GM19099 (cell line): ENCODE results near the gene VPS4A.

Experiments
- POLR2A ChIP-seq: IDR thresholded peaks from 3 replicates; pipeline ENCODE4 v1.6.1; 2011; ENCODE audit warnings: low read depth; ENCODE audit not compliant: insufficient read length; ENCODE audit errors: extremely low read depth

The VPS4A gene

DNA sequence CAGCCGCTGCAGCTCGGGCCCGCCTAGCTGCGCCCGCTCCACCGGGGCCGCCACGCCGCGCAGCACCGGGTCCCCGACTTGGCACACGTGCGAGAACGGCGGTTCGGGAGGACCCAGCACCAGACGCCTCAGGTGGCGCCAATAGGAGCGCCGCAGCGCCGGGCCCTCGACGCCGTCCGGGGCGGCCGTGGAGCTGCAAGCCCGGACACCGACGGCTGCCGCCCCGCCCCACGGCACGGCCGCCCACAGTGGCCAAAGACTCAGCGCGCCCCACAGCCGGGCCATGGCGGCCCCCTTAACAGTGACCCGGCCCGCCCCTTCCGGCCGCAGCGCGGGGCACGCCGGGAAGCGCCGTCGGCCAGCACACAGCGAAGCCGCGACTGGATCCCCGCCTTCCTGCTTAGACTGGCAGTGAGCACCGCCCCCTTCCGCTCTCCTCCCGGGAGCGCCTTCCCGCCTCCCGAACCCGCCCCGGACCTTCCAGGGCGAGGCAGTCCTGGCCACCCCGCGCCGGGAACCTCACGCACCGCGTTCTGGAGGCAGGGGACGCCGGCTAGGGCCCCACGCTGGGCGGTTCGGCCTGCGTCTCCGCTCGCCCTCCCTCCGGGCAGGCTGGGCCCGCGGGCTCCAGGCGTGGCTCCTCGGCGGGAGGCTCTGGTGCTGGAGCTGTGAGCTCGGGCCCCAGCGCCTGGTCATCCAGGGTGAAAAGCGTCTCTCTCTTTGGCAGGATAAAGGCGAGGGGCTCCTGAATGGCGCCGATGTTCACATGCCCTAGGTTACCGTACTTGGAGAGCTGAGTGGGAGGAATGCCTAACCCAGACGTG is 19.3 kb downstream of the VPS4A start, which contains the start of gene PDF:
Gene PDF (minus strand): TSS at position 303 of the 824 bp plus-strand sequence. CDS start 18 bp downstream, at position 285.
- peak; percentile 85 for TF ChIP-seq POLR2A

DNA sequence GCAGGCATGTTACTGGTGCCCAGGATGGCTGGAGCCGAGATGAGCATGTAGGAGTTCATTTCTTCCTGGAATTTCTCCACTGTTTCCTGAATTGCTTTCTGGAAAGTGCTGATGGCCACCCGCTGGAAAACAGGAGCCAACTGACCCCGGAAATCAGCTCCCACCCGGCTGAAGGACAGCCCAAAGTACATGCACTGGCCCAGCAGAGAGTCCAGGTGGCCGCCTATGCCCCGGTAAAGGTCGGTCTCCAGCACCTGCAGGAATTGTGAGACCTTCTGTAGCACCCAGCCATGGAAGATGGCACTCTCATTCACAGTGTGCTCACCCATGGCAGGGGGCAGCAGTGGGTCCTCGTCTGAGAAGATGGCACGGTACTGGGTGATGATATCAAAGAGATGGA is 23.5 kb downstream of the VPS4A start:
- no peak for TF ChIP-seq POLR2A

DNA sequence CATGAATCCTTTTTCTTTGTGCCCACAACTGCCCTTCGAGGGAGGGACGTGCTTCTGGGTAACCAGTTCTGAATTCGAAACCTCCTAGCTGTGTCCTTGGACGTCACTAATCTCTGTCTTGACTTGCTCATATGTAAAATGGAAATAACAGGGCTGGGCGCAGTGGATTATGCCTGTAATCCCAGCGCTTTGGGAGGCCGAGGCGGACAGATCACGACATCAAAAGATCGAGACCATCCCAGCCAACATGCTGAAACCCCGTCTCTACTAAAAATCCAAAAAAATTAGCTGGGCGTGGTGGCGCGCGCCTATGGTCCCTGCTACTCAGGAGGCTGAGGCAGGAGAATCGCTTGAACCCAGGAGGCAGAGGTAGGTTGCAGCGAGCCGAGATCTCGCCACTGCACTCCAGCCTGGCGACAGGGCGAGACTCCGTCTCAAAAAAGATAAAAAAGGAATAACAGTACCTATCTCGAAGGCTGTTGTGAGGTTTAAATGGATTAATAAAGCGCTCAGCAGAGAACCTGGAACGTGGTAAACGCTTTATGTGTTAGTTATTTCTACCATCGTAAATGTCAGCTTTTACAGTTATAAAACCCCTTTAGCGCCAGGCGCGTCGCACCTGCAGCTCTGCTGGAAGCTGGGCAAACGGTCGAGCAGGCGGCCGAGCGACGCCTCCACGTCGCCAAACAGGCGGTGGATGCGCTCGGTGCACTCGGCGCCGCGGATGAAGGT is 27.6 kb downstream of the VPS4A start:
- no peak for TF ChIP-seq POLR2A

DNA sequence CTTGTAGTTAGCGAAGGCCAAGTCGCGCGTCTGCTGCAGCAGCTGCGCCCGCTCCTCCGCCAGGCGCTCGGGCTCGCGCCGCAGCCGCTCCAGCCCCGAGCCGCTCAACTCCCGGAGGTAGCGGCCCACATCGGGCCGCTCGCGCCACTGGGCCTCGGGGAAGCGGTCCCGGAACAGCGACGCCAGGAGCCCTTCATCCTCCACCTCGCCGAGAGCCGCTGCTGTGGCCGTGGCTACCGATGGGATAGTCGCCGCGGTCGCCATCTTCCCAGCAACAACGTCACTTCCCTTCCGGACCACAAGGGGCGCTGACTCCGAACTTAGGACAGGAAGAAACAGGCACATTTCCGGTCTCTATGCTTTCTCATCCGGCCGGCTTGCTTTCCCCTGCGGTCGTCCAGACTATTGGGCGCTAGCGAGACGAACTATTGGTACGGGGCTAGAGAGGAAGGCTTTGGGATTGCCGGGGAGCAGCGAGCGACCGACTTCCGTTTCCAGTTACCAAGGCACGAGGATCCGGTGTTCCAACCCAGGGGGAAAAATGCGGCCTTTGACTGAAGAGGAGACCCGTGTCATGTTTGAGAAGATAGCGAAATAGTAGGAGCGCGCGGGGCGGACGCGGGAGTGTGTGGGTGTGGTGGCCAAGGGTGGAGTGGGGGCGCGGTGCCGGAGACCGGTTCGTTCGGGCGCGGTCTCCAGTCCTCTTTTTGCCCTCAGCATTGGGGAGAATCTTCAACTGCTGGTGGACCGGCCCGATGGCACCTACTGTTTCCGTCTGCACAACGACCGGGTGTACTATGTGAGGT is 28.3 kb downstream of the VPS4A start, which contains the start of the genes COG8 and NIP7:
Gene COG8 (minus strand): TSS at position 276 of the 806 bp plus-strand sequence. CDS start 12 bp downstream, at position 264.
Gene NIP7 (plus strand): TSS at position 484 of the 806 bp plus-strand sequence. CDS start 58 bp downstream, at position 542.
- peak; percentile 92 for TF ChIP-seq POLR2A

DNA sequence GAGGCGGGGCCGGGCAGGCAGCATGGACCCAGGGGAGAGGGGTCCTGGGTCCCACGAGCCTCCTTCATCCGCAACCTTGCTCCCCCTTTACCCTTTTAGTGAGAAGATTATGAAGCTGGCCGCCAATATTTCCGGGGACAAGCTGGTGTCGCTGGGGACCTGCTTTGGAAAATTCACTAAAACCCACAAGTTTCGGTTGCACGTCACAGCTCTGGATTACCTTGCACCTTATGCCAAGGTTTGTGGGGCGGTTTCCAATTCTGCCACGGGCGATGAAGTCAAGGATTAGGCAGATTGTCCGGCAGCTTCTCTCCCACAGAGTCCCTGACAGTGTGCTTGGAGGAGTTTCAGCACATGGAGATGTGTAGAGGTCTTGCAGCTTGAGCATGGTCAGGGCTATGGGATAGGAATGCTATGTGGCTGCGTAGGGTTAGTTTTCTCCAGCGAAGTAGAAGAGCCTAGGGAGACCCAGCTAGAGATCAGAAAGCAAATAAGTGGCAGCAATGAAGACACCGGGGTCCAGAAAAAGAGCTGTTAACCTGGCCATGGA is 29.0 kb downstream of the VPS4A start:
- TF ChIP-seq POLR2A = no peak

DNA sequence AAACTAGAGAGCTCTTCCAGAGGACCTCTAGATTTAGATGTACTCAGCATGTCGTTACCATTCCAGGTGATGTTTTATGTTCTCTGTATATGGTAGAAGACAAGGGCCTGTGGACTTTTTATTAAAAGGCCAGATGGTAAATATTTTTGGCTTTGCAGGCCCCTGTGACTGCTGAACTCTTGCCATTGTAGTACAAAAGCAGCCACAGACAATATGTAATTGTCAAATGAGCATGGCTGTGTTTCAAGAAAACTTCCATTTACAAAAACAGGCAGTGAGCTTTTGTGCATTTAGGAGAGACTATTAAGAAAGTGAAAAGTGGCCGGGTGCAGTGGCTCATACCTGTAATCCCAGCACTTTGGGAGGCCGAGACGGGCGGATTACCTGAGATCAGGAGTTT is 33.0 kb downstream of the VPS4A start:
- no peak for TF ChIP-seq POLR2A

DNA sequence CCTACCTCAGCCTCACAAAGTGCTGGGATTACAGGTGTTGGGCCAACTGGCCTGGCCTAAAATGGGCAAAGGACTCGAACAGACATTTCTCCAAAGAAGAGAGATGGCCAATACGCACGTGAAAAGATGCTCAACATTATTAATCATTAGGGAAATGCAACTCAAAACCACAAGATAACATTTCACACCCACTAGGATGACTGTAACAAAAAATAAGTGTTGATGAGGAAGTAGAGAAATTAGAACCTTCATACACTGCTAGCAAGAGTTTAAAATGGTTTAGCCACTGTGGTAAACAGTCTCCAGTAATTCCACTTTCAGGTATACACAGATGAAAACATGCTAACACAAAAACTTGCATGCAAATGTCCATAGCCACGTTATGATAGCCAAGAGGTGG is 34.8 kb downstream of the VPS4A start:
- no peak for TF ChIP-seq POLR2A

DNA sequence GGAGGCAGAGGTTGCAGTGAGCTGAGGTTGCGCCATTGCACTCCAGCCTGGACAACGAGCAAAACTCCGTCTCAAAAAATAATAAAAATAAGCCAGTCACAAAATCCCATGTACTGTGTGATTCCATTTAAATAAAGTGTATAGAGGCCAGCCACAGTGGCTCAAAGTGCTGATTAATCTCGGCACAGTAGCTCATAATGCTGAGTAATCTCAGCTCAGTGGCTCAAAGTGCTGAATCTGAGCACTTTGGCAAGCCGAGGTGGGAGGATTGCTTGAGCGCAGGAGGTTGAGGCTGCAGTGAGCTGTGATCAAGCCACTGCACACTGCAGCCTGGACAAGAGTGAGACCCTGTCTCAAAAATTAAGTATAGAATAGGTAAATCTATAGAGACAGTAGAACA is 35.5 kb downstream of the VPS4A start:
- TF ChIP-seq POLR2A = no peak

DNA sequence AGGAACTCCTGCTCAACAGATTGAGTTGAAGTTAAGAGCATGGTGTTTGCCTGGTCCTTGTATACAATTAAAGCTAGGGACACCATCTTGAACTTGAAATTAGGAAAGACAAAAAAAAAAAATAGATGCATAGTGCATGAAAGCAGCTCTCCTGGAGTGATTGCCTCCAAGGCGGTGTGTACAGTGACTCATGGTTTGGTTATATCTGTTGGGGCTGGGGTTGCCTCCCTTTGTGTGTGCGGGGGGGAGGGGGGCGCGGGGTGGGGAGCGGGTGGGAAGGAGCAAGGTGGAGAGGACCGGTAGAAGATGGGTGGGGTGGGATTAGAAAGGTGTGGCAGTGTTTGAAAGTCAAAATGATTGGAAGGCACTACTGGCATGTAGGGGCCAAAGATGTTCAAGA is 37.1 kb downstream of the VPS4A start:
- no peak for TF ChIP-seq POLR2A

DNA sequence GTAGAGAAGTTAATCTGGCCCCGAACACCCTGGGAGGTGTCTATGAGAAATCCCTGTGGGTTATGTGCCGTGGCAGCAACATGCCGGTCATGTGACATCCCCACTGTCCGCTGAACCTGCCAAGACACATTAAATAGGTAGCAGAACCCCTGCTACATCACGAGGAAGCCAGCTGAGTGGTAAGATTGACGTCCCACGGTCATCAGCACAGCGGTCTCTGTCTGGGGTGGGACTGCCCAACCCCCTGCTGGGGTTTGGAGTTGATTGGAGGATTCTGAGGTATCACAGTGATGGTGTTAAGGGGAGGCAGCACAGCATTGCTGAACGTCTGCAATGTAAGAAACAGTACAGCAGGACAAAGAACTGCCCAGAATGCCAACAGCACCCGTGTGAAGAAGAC is 38.4 kb downstream of the VPS4A start:
- TF ChIP-seq POLR2A = no peak

DNA sequence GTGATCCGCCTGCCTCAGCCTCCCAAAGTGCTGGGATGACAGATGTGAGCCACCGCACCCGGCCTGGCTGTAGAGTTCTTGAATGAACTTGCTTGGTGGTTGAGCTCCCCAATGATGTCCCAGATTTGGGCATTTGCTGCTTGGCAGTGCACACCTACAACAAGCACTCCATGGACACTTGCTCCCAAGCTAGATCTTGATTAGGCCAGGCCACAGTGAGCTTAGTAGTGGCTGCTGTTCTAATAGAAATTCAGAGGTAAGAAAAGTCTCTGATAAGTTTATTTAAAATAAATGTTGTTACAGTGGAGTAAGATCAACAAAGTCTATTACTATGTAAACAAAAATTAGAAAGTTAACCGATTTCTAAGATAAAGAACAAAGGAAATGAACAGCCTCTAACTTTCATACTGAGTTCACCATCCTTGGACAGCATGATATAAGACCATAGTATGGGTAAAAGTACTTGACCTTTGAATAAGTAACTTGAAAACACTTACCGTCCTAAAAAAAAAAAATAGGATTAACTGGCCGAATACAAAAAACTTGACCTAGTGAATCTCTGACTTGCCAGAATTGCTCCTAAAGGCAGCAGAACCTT is 39.5 kb downstream of the VPS4A start:
- TF ChIP-seq POLR2A = no peak

DNA sequence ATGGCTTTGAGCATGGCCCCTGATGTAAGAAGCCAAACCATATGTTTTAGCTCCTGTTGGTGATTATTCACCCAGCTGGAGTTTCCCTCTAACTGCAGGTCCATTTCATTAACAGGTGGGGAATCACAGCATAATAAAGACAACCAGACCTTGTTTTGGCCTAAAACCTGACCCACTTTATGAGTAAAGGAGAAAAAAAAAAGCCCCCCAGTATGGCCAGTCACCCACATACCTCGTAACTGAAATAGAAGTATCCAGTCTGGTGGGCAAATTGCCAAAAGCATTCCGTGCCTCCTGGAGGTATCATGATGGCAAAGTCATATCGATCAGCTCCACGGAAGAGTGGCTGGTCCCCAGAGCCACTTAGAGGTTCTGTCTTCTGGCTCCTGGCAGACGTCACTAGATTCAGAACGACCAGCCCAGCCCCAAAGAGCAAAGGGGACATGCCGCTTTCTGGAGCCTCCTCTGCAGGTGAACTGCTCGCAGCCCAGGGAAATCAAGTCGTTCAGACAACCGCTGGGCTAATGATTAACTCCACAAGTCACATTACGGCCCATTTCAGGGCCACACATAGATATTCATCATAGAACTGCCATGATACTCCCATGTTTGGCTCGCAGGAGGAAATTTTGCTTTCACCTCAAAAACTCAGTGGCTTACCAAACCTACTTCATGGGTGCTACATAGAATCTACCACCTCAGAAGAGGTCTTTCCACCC is 40.3 kb downstream of the VPS4A start, which contains the start of gene TMED6:
Gene TMED6 (minus strand): TSS at position 478 of the 719 bp plus-strand sequence. CDS start 33 bp downstream, at position 445.
- no peak for TF ChIP-seq POLR2A

DNA sequence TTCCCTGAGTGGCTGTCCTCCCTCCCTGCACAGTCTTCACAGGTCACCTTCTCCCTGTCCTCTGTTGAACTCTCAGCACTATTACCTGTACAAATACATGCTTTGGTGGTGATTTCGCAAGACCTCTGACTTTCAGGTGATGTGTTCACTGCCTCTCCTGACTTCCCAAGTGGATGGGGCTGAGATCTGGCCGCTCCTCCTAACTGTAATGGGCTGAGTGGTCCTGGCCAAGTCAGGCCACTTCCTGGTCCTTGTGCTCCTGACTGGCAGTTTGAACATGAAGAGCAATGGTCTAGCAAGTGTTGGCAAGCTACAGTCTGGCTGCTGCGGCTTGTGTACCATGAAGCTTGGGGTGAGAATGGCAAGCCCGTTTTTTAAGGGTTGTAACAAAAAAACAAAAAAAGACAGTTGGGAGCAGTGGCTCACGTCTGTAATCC is 52.1 kb downstream of the VPS4A start:
- TF ChIP-seq POLR2A = no peak
